C4-2B (cell line): ENCODE results near the gene SRSF4.

Source experiments
- H3K27ac ChIP-seq: fragments of 450-650 bp; 2 replicates; pipeline ENCODE4 v1.5.1; 2017
- CTCF ChIP-seq: fragments of 450-650 bp; conservative IDR thresholded peaks from 2 replicates; pipeline ENCODE4 v1.5.1; 2017; ENCODE audit warnings: mild to moderate bottlenecking
- ZFX ChIP-seq: fragments of 450-650 bp; IDR thresholded peaks from 2 replicates; pipeline ENCODE4 v1.6.1; 2017

The SRSF4 gene

GRCh38 chr1:29105822-29106221 lies 75.9 kb downstream of the SRSF4 start:
- TF ChIP-seq ZFX (no peak), CTCF (no peak)
- H3K27ac ChIP-seq, result peak overlapping the region; percentile 30

GRCh38 chr1:29100487-29100886 lies 81.2 kb downstream of the SRSF4 start:
- TF ChIP-seq CTCF (no peak), ZFX (no peak)
- no peak overlapping the region for H3K27ac ChIP-seq

- TF ChIP-seq CTCF, result no peak
- H3K27ac ChIP-seq, result no peak overlapping the region
Measured at GRCh38 chr1:29099286-29099685, 82.4 kb downstream of the SRSF4 start.
